ENCODE data around the gene MYO7A.

MYO7A gene

DNA sequence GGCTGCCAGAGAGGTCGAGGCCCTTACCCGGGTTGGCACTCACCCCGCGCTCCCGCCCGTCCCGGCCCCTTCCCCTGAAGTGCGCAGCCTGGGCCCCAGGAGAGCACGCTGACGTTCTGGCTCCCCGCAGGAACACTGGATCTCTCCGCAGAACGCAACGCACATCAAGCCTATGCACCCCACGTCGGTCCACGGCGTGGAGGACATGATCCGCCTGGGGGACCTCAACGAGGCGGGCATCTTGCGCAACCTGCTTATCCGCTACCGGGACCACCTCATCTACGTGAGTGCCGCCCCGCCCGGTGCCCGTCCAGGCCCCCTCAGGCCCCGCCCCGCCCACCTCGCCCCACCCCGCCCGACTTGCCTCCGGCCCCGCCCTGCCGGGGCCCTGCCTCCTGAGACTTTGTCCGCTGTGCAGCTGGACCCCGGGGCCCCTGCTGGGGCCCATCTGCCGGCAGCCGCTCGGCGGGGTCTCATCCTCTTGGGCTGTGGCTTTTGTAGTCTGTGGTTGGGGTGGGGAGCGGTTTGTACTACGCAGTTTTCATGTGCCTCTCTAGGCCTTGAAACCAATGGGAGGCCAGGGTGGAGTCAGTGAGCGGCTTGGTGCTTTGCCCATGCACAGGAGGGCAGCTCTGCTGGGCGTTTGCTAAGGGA, 19.7 kb downstream of the MYO7A start:
- peak; percentile 68 for DNase-seq (ENCODE audit: low spot score)
- in situ Hi-C loops (cut with MboI; ENCODE audit: low sequenced_read_pairs, unreplicated experiment): no loop called here
- TF ChIP-seq, protein P1, sequence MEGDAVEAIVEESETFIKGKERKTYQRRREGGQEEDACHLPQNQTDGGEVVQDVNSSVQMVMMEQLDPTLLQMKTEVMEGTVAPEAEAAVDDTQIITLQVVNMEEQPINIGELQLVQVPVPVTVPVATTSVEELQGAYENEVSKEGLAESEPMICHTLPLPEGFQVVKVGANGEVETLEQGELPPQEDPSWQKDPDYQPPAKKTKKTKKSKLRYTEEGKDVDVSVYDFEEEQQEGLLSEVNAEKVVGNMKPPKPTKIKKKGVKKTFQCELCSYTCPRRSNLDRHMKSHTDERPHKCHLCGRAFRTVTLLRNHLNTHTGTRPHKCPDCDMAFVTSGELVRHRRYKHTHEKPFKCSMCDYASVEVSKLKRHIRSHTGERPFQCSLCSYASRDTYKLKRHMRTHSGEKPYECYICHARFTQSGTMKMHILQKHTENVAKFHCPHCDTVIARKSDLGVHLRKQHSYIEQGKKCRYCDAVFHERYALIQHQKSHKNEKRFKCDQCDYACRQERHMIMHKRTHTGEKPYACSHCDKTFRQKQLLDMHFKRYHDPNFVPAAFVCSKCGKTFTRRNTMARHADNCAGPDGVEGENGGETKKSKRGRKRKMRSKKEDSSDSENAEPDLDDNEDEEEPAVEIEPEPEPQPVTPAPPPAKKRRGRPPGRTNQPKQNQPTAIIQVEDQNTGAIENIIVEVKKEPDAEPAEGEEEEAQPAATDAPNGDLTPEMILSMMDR (IDR thresholded peaks at IDR 0.05; ENCODE audit: borderline replicate concordance, control extremely low read depth, extremely low read depth, insufficient read depth, missing control alignments): no peak

DNA sequence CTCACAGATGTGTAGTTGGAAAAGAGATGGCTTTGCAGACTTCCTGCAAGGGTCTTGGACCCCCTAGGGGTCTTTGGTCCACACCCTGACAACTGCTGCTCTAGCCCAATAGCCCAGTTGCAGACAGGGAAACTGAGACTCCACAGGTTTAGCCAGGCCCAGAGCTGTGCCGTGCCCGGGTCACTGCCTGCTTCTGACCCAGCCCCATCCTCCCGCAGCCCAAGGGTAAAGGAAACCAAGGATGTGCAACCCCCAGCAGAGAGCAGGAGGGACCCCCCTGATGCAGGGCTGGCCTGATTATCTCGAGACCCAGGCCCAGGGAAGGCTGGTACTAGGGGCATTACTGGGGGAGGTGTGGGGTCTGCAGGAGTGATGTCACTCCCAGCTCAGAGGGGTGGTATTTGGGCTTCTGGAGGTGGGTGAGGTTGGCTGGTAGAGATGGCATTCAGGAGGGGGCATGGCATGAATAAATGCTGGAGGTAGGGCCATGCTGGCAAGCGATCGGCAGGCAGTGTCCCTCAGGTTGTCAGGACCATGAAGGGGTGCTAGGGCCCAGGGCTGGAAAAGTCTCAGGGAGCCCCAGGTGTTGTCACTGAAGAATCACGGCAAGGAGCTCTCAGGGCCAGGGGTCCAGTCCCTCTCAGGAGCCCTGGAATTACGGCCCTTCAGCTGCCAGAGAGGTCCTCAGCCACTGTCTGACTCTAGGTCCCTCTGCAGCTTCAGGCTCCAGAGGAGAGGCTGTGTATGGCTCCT, 21.1 kb downstream of the MYO7A start:
- in situ Hi-C loops (cut with MboI; ENCODE audit: low sequenced_read_pairs, unreplicated experiment): no loop called here
- TF ChIP-seq, protein P1 (IDR thresholded peaks at IDR 0.05; ENCODE audit: borderline replicate concordance, control extremely low read depth, extremely low read depth, insufficient read depth, missing control alignments): no peak
- DNase-seq (ENCODE audit: low spot score): no peak

DNA sequence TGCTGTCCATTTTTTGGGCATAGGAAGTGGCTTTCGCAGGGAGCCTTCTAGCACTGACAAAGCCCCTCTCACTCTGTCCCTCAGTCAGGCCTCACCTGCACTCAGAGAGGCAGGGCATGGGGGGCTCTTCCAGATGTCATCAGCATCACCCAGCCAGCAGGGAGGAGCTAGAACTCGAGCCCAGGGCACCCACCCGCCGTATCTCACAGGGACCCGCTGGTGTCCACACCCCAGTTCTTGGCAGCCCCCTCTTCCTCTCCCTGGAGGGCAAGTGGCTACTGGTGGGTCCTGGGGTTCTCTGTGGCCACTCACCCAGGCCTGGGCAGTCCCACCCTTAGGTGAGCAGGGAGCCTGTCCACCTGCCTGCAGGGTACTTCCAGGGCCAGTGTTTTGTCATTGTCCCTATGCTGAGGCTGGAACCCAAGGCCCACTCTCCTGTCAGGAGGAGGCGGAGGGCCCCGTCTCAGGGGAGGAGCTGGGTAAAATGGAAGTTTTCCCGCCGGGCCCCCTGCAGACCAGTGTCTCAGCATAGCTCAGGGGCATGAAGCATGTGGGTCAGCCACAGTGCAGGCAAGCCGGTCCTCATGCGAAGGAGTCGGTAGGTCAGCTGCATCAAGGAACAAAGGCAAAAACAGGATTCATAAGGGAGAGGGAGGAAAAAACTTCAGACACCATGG, 21.8 kb downstream of the MYO7A start:
- TF ChIP-seq, protein P1 (IDR thresholded peaks at IDR 0.05; ENCODE audit: borderline replicate concordance, control extremely low read depth, extremely low read depth, insufficient read depth, missing control alignments): no peak
- in situ Hi-C loops (cut with MboI; ENCODE audit: low sequenced_read_pairs, unreplicated experiment): no loop called here

DNA sequence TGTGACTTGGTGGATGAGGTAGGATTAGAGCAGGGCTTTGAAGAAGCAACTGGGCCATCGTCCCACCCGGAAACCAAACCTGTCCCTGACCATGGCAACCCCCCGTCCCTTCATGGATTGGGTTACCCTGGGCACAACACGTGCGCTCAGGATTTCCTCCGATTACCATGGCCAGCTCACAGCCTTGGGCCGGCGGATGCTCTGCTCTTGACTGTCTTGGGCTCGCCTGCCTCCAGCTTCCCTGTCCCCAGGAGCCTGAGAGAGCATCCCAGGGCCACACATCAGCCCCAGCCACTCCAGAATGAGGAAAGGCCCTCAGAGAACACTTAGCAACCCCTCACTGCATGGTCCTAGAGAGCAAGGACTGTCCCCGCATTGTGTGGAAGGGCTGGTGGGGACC, 22.8 kb downstream of the MYO7A start:
- DNase-seq (ENCODE audit: low spot score): no peak
- TF ChIP-seq, protein P1 (IDR thresholded peaks at IDR 0.05; ENCODE audit: borderline replicate concordance, control extremely low read depth, extremely low read depth, insufficient read depth, missing control alignments): no peak
- in situ Hi-C loops (cut with MboI; ENCODE audit: low sequenced_read_pairs, unreplicated experiment): no loop called here

More for the DNA sequence above, 21.8 kb downstream of the MYO7A start:
- no peak for DNase-seq (ENCODE audit: low spot score)

DNA sequence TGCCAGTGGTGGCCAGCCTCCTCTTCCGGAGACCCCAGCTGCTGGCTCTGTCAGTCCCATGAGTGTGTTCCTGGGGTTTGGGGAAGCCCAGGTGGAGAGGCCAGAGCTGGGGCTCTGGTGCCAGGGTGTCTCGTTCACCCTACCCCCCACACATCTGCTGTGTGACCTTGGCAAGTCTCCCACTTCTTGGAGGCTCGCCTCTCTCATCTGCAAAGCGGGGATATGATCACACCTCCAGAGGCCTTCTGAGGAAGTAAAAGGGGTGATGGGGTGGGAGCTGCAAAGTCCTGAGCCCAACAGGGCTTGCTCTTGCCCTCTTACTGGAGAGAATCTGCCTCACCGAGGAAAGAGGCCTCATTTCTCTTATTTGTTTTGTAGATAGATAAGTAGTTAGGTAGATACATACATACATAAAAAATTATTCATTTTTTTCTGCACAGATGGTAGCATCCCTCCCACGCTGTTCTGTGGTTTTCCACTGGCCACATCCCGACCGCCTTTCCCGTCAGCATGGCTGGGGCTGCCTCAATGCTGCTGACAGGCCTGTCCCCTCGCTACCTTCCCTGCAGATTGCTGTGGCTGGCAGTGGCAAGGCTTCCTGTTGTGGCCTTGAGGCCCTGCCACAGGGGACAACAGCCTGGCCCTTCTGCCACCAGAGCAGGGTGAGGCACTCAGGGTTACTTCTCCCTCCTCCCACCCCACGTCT, 23.9 kb downstream of the MYO7A start:
- in situ Hi-C loops (cut with MboI; ENCODE audit: low sequenced_read_pairs, unreplicated experiment): no loop called here
- no peak for DNase-seq (ENCODE audit: low spot score)
- TF ChIP-seq, protein P1 (IDR thresholded peaks at IDR 0.05; ENCODE audit: borderline replicate concordance, control extremely low read depth, extremely low read depth, insufficient read depth, missing control alignments): no peak

DNA sequence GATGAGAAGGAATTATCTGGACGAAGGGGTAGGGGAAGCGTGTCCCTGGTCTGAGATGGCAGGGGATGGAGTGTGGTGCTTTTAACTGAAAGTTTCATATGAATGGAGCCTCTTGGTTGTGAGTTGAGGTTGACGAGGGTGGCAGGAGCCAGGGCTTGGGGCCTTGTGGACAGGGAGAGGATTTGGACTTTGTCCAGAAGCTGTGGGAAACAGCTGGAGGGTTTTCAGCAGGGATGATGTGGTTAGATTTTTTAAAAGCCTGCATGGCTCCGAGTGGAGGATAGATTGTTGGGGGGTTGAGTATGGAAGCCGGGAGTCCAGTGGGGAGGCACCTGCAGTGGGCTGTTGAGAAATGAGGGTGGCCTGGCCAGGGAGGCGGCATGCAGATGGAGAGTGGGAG, 24.8 kb downstream of the MYO7A start:
- TF ChIP-seq, protein P1 (IDR thresholded peaks at IDR 0.05; ENCODE audit: borderline replicate concordance, control extremely low read depth, extremely low read depth, insufficient read depth, missing control alignments): no peak
- no peak for DNase-seq (ENCODE audit: low spot score)
- in situ Hi-C loops (cut with MboI; ENCODE audit: low sequenced_read_pairs, unreplicated experiment): no loop called here
